ENCODE measurements around the gene GBP1. TPM values are rescaled to one million over a fixed set of nuclear protein-coding genes. Genes with fewer than 3 reads are reported as not detected.

Gene GBP1
- total RNA-seq, result 1 to 10 TPM; 4.3 to 5.7 TPM

GRCh38 chr1:89065079-89065868 is at the start of gene GBP1:
Gene GBP1, minus strand, starts transcription at chr1:89065208. Its CDS starts 1,974 bp downstream, at chr1:89063234.
- TF ChIP-seq CTCF (IDR thresholded peaks at IDR 0.05), result no peak
- peak within 1 kb of the TSS; percentile 51 to 52 for H3K4me3 ChIP-seq
- DNase-seq (ENCODE audit: low spot score), result no peak
- no peaks in the 10 kb centered on the region for H3K9me3 ChIP-seq
- peaks cover 0 to 5% of the 10 kb centered on the region in 2 donors for H3K4me1 ChIP-seq
- no peaks in the 10 kb centered on the region for H3K27me3 ChIP-seq
- H3K27ac ChIP-seq, result peak within 1 kb of the TSS; percentile 84
- H3K36me3 ChIP-seq, result no peaks in the 10 kb centered on the region

- H3K36me3 ChIP-seq, result peaks cover 61% of the 10 kb centered on the region
- H3K4me1 ChIP-seq, result no peaks in the 10 kb centered on the region
- no peak overlapping the region for H3K27ac ChIP-seq
- no peak overlapping the region for H3K4me3 ChIP-seq
- H3K9me3 ChIP-seq, result no peaks in the 10 kb centered on the region
- H3K27me3 ChIP-seq, result no peaks in the 10 kb centered on the region
- TF ChIP-seq CTCF (IDR thresholded peaks at IDR 0.05), result no peak
- no peak for DNase-seq (ENCODE audit: low spot score)
Observed at GRCh38 chr1:89114662-89115061, 49.7 kb upstream of the GBP1 start.

GRCh38 chr1:89112871-89113613 is 48.0 kb upstream of the GBP1 start:
- Histone ChIP-seq H3K9me3 (no peaks in the 10 kb centered on the region), H3K27me3 (no peaks in the 10 kb centered on the region), H3K4me3 (no peak overlapping the region), H3K36me3 (peaks cover 56% of the 10 kb centered on the region), H3K4me1 (no peaks in the 10 kb centered on the region), H3K27ac (no peak overlapping the region)
- no peak for TF ChIP-seq CTCF (IDR thresholded peaks at IDR 0.05)
- DNase-seq (ENCODE audit: low spot score), result no peak

GRCh38 chr1:89104687-89105086 is 39.7 kb upstream of the GBP1 start:
- no peak for DNase-seq (ENCODE audit: low spot score)
- H3K4me1 ChIP-seq, result no peaks in the 10 kb centered on the region
- H3K27me3 ChIP-seq, result no peaks in the 10 kb centered on the region
- H3K4me3 ChIP-seq, result no peak overlapping the region
- H3K36me3 ChIP-seq, result peaks cover 17% of the 10 kb centered on the region
- H3K27ac ChIP-seq, result no peak overlapping the region
- no peak for TF ChIP-seq CTCF (IDR thresholded peaks at IDR 0.05)
- H3K9me3 ChIP-seq, result no peaks in the 10 kb centered on the region

GRCh38 chr1:89104147-89104546 is 39.1 kb upstream of the GBP1 start:
- Histone ChIP-seq H3K27ac (no peak overlapping the region), H3K4me1 (no peaks in the 10 kb centered on the region), H3K27me3 (no peaks in the 10 kb centered on the region), H3K9me3 (no peaks in the 10 kb centered on the region), H3K36me3 (peaks cover 12% of the 10 kb centered on the region), H3K4me3 (no peak overlapping the region)
- no peak for TF ChIP-seq CTCF (IDR thresholded peaks at IDR 0.05)
- DNase-seq (ENCODE audit: low spot score), result no peak

All from right atrium auricular region (tissue), 2 donors.